Duodenal mucosa (tissue), 2 donors: Measurements from ENCODE around the gene MAD1L1.

Experiments
- H3K27ac ChIP-seq: one replicate; pipeline ENCODE4 v1.7.0; 2013; ENCODE audit warnings: low read depth, low read length
- H3K27me3 ChIP-seq, 2 donors: one replicate each; pipeline ENCODE4 v1.7.0; 2013; ENCODE audit warnings: low read length in 2 of 2, control low read depth in 1 of 2; ENCODE audit not compliant: insufficient read depth in 2 of 2, control insufficient read depth in 1 of 2
- H3K36me3 ChIP-seq, 2 donors: one replicate each; pipeline ENCODE4 v1.7.0; 2013; ENCODE audit warnings: low read length in 2 of 2, control low read depth in 1 of 2; ENCODE audit not compliant: insufficient read depth in 2 of 2, control insufficient read depth in 1 of 2
- H3K4me1 ChIP-seq, 2 donors: one replicate each; pipeline ENCODE4 v1.7.0; 2013; ENCODE audit warnings: low read length in 2 of 2, control low read depth in 1 of 2; ENCODE audit not compliant: insufficient read depth in 2 of 2, control insufficient read depth in 1 of 2
- H3K4me3 ChIP-seq, 2 donors: one replicate each; pipeline ENCODE4 v1.7.0; 2013; ENCODE audit warnings: low read length in 2 of 2, low read depth in 1 of 2
- H3K9ac ChIP-seq, 2 donors: one replicate each; pipeline ENCODE4 v1.7.0; 2013; ENCODE audit warnings: low read length in 2 of 2, low read depth in 1 of 2
- H3K9me3 ChIP-seq, 2 donors: one replicate each; pipeline ENCODE4 v1.7.0; 2013; ENCODE audit warnings: low read length in 2 of 2, control low read depth in 1 of 2; ENCODE audit not compliant: control insufficient read depth in 1 of 2

Gene MAD1L1

DNA sequence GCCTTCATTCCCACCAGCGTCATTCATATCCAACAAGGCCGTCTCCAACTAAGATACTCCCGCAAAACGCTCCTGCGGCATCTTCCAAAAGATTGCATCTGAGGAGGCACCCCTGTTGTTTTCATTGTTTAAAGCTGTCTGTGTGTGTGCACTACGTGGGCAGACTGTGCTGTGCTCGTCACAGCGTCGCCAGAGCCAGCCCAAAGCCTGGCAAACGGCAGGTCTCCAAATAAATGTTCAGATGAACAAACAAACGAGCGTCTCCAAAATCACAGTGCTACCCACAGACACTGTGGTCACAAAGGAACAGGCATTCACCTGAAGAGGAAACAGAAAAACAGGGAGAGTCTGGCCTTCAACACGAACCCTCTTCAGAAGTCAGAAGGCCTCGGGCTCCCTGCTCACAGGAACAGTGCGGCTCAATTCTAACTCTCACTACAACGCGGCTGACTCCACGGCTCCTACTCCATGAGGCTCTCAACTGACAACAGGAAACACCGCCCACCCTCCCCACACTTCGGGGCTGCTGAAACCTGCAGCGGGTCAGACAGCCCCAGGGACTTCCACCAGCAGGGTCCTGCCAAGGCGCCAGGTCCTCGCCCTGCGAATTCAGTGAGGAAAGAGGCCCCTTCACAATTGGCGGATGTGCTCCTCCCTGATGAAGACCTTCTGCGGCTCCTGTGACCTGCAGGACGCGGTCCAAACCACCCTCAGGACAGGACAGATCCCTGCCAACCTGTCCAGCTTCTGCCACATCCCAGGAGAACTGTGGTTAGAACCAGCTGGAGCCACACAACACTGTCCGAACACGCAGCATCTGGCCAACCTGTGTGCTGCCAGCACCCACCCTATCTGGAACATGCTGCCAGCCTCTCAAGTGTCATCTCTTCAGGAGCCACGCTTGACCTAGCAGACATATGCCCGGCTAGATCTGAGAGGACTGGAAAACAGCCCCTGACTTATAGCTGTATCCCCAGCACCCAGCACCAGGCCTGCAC, 36.1 kb downstream of the MAD1L1 start:
- Histone ChIP-seq H3K36me3 (peaks cover 11 to 48% of the 10 kb centered on the region in 2 donors), H3K9ac (no peak overlapping the region), H3K9me3 (peaks cover 0 to 9% of the 10 kb centered on the region in 2 donors), H3K27me3 (no peaks in the 10 kb centered on the region), H3K4me1 (no peaks in the 10 kb centered on the region), H3K4me3 (no peak overlapping the region), H3K27ac (no peak overlapping the region)

DNA sequence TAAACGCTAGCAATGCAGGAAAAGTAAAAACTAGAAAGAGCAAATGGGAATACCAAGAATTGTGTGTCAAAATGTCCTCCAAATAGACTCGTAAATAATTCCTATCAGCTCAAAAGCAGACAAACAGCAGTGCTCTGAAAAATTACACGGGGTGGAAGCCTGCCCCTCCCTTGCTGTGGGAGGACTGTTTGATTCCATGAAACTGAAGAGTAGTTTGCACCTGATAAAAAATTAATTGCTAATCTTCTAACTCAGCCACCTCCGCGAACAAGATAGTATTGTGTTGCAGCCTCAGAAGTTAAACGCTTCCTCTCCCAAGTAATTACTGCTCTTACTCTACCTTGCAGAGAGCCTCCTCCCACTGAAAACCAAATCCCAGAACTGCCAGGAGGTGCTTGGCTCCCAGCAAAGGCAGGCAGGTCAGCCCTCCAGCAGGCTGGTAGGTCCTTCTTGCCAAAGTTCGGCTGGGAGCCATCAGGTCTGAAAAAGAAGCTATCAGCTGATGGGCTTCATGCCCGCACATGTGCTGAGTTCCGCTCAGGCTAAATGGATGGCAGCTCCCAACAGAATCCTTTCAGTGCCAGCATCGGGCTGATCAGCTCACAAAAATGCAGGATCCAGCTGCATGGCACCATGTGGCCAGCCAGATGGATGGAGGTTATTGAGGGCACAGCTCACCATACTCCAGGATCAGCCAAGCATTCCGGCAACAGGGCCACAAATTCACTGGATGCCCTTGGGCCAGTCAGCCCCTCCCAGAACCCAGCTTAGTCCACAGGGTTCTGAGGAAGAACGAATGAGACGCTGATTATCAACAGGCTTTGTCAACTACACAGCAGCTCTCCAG, 37.1 kb downstream of the MAD1L1 start:
- peaks cover 11 to 46% of the 10 kb centered on the region in 2 donors for H3K36me3 ChIP-seq
- H3K9ac ChIP-seq = no peak overlapping the region
- H3K4me3 ChIP-seq = no peak overlapping the region
- no peak overlapping the region for H3K27ac ChIP-seq
- no peaks in the 10 kb centered on the region for H3K27me3 ChIP-seq
- no peaks in the 10 kb centered on the region for H3K4me1 ChIP-seq
- H3K9me3 ChIP-seq = peaks cover 0 to 9% of the 10 kb centered on the region in 2 donors

DNA sequence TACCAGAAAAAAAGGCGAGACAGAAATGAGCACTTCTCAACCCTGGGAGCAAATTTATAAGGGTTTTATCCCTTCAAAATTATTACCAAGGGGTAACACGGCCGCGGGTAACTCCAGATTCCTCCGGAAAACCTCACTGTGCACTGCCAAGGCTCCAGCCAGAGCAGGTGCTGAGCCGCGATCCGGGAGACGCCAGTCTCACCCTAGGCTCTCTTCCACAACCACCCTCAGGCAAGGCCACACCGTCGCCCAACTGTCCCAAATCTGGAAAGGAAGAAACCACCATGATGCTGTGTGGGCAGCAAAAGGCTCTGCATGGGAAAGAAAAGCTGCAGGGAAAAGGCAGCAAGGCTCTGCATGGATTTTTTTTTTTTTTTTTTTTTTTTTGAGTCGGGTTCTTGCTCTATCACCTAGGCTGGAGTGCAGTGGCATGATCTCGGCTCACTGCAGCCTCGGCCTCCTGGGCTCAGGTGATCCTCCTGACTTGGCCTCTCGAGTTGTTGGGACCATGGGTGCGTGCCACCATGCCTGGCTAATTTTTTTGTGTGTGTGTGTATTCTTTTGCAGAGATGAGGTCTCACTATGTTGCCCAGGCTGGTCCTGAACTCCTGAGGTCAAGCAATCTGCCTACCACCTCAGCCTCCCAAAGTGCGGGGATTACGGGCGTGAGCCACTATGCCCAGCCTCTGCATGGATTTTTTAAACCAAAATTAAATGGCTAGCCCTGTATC, 39.0 kb downstream of the MAD1L1 start:
- Histone ChIP-seq H3K4me1 (no peaks in the 10 kb centered on the region), H3K9me3 (peaks cover 4 to 9% of the 10 kb centered on the region in 2 donors), H3K4me3 (no peak overlapping the region), H3K9ac (no peak overlapping the region), H3K27me3 (no peaks in the 10 kb centered on the region), H3K27ac (no peak overlapping the region), H3K36me3 (peaks cover 6 to 31% of the 10 kb centered on the region in 2 donors)

DNA sequence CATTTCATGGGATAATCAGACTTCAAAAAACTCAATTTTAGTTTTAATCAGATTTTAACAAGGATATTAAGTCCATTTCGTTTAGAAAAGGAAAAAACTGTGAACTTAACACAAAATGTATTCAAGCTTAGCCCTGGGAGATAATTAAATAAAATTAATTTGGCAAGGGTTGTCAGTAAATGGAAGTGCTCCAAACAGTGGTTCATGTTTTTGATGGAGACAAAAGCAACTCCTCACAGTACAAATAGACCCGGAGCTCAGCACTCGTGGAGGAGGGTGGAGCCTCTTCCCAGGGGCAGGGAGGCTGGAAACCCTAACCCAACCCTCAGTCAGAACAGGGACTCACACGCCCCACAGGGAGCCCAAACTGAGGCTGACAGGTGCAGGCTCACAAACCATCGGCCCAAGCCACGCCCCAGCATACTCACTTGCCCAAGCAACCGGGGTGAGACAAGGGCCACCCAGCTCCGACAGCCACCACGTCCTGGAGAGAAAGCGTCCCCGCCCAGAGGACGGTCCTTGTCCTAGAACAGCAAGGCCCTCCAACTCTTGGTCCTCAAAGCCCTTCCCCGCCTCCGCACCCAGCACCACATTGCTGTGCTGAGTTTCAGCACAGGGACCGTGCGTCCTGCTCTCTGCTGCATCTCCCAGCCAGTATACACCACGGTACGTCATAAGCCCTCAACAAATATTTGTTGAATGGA, 39.8 kb downstream of the MAD1L1 start:
- Histone ChIP-seq H3K4me1 (no peaks in the 10 kb centered on the region), H3K27ac (no peak overlapping the region)

DNA sequence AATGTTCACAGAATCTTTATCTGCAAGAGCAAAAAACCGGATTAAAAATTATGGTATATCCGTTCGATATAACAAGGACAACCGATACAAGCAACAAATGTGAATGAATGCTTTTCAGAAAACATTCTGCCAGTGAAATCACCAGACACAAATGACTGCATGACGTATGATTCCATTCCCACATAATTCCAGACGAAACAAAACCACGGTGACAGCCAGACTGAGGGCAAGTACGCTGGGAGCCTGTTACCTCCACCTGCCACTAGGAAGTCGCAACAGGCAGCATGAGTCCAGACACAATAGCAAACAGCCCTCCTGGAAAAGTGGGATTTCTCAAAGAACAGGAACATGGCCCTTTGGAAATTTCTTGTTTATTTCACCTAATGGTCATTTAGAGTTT, 41.7 kb downstream of the MAD1L1 start:
- peaks cover 0 to 11% of the 10 kb centered on the region in 2 donors for H3K36me3 ChIP-seq

More for the DNA sequence above, 39.8 kb downstream of the MAD1L1 start:
- H3K36me3 ChIP-seq = peaks cover 6 to 25% of the 10 kb centered on the region in 2 donors
- H3K9ac ChIP-seq = no peak overlapping the region
- H3K27me3 ChIP-seq = no peaks in the 10 kb centered on the region
- peaks cover 4 to 9% of the 10 kb centered on the region in 2 donors for H3K9me3 ChIP-seq
- no peak overlapping the region for H3K4me3 ChIP-seq

DNA sequence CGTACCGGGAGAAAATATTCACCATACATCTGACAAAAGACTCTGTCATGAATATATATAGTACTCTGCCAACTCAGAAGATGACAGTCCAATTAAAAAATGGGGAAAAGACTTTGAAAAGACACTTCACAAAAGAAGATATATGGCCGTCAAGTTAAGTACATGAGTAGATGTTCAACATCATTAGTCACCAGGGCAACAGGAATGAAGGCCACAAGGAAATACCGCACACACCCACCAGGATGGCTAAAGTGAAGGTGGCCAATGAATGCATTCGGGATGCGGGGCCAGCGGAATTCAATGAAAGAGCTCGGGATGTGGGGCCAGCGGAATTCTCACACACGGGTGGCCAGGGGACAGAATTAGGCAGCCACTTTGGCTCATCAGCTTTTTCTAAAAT, 42.2 kb downstream of the MAD1L1 start:
- Histone ChIP-seq H3K9me3 (peaks cover 3 to 4% of the 10 kb centered on the region in 2 donors), H3K4me1 (no peaks in the 10 kb centered on the region), H3K4me3 (no peak overlapping the region), H3K36me3 (peaks cover 0 to 6% of the 10 kb centered on the region in 2 donors), H3K27ac (no peak overlapping the region), H3K9ac (no peak overlapping the region), H3K27me3 (no peaks in the 10 kb centered on the region)

More for the DNA sequence above, 41.7 kb downstream of the MAD1L1 start:
- H3K4me1 ChIP-seq = no peaks in the 10 kb centered on the region
- H3K4me3 ChIP-seq = no peak overlapping the region
- no peak overlapping the region for H3K27ac ChIP-seq
- H3K9ac ChIP-seq = no peak overlapping the region
- no peaks in the 10 kb centered on the region for H3K27me3 ChIP-seq
- peaks cover 4 to 8% of the 10 kb centered on the region in 2 donors for H3K9me3 ChIP-seq

DNA sequence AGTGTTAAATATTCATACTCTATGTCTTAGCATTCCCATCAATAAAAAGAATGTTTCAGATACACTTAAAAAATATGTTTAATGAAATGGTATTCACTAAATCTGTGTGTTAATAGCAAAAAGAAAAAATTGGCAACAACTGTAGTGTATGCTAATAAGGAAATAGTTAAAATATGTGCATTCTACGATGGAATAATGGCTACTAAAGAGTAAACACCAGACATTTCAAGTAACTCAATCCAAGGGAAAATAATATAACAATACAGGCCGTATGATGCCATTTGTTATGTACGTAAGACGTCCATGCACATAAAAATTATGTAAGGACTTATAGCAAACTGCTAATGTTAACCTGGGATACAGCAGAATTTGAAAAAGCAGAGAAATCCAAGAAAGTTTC, 46.6 kb downstream of the MAD1L1 start:
- H3K36me3 ChIP-seq = peaks cover 0 to 4% of the 10 kb centered on the region in 2 donors
- no peaks in the 10 kb centered on the region for H3K27me3 ChIP-seq
- H3K27ac ChIP-seq = no peak overlapping the region
- peaks cover 0 to 4% of the 10 kb centered on the region in 2 donors for H3K9me3 ChIP-seq
- H3K4me3 ChIP-seq = no peak overlapping the region
- H3K9ac ChIP-seq = no peak overlapping the region
- H3K4me1 ChIP-seq = no peaks in the 10 kb centered on the region

DNA sequence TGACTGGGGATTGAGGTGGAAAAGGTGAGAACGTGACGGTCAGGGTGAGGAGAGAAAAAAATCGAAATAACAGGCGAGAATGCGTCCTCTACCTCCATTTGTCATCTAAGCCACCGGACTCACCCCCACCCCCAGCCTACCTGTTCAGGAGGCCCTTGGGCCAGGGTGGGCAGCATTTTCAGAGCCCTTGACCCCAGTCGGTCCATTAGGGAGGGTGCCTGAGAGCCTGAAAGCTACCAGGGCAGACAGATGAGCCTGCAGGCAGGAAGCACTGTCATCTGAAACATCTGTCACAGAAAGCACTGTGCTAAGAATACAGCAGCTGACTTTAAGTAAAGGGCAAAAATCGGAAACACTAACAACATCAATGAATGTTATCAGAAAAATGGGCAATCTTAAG, 47.0 kb downstream of the MAD1L1 start:
- no peak overlapping the region for H3K27ac ChIP-seq
- H3K9ac ChIP-seq = no peak overlapping the region
- peaks cover 0 to 4% of the 10 kb centered on the region in 2 donors for H3K9me3 ChIP-seq
- peaks cover 0 to 4% of the 10 kb centered on the region in 2 donors for H3K36me3 ChIP-seq
- no peak overlapping the region for H3K4me3 ChIP-seq
- H3K27me3 ChIP-seq = no peaks in the 10 kb centered on the region
- no peaks in the 10 kb centered on the region for H3K4me1 ChIP-seq

DNA sequence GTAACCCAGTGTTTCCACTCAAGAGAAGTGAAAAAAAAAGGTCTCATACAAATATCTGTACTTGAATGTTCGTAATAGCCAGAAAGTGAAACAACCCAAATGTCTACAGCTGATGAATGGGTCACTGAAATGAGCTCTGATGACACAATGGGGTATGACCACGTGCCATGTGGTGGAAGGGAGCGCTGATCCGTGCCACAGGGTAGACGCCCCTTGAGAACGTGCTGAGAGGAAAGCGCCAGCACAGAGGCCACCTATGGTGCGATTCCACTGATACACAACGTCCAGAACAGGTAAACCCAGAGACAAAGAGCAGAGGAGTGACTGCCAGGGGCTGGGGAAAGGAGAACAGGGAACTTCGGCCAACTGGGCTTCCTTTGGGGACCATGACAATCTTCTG, 50.3 kb downstream of the MAD1L1 start:
- H3K36me3 ChIP-seq = no peaks in the 10 kb centered on the region
- no peak overlapping the region for H3K9ac ChIP-seq

More for the DNA sequence above, 50.3 kb downstream of the MAD1L1 start:
- H3K27ac ChIP-seq = no peak overlapping the region
- no peaks in the 10 kb centered on the region for H3K9me3 ChIP-seq
- no peak overlapping the region for H3K4me3 ChIP-seq
- no peaks in the 10 kb centered on the region for H3K27me3 ChIP-seq
- H3K4me1 ChIP-seq = no peaks in the 10 kb centered on the region
